ENCODE results near the gene PTMS. TPM values are rescaled to one million over a fixed set of nuclear protein-coding genes. Genes with fewer than 3 reads are reported as not detected.

PTMS gene
- total RNA-seq, 1 donor from 2014 or later: 480 TPM

GRCh38 chr12:6786416-6787094 lies 20.4 kb downstream of the PTMS start:
- TF ChIP-seq CTCF (IDR thresholded peaks at IDR 0.05; ENCODE audit: unreplicated experiment): no peak
- H3K4me1 Mint-ChIP-seq (ENCODE audit: low read depth): peaks cover 4% of the 10 kb centered on the region
- H3K27me3 Mint-ChIP-seq: peaks cover 22% of the 10 kb centered on the region
- H3K36me3 Mint-ChIP-seq (ENCODE audit: insufficient read depth): no peaks in the 10 kb centered on the region
- DNase-seq (ENCODE audit: low spot score, unreplicated experiment): no peak
- no peak overlapping the region for H3K27ac Mint-ChIP-seq
- no peaks in the 10 kb centered on the region for H3K9me3 Mint-ChIP-seq (ENCODE audit: low read depth)
- no peak overlapping the region for H3K4me3 Mint-ChIP-seq (ENCODE audit: low read depth)

GRCh38 chr12:6787309-6787708 lies 21.1 kb downstream of the PTMS start:
- Mint-ChIP-seq H3K27ac (no peak overlapping the region), H3K4me3 (ENCODE audit: low read depth) (no peak overlapping the region), H3K27me3 (peaks cover 24% of the 10 kb centered on the region), H3K4me1 (ENCODE audit: low read depth) (peaks cover 4% of the 10 kb centered on the region), H3K9me3 (ENCODE audit: low read depth) (no peaks in the 10 kb centered on the region), H3K36me3 (ENCODE audit: insufficient read depth) (no peaks in the 10 kb centered on the region)
- DNase-seq (ENCODE audit: low spot score, unreplicated experiment): no peak
- TF ChIP-seq CTCF (IDR thresholded peaks at IDR 0.05; ENCODE audit: unreplicated experiment): no peak

GRCh38 chr12:6788972-6789924 lies 23.1 kb downstream of the PTMS start, which contains the start of gene CD4:
Gene CD4 (plus strand): TSS chr12:6789528. CDS start chr12:6800139, 10,611 bp downstream.
- H3K27me3 Mint-ChIP-seq: peaks cover 31% of the 10 kb centered on the region
- no peak for DNase-seq (ENCODE audit: low spot score, unreplicated experiment)
- H3K4me1 Mint-ChIP-seq (ENCODE audit: low read depth): peaks cover 8% of the 10 kb centered on the region
- H3K36me3 Mint-ChIP-seq (ENCODE audit: insufficient read depth): no peaks in the 10 kb centered on the region
- H3K27ac Mint-ChIP-seq: no peak within 1 kb of the TSS
- no peaks in the 10 kb centered on the region for H3K9me3 Mint-ChIP-seq (ENCODE audit: low read depth)
- TF ChIP-seq CTCF (IDR thresholded peaks at IDR 0.05; ENCODE audit: unreplicated experiment): no peak
- H3K4me3 Mint-ChIP-seq (ENCODE audit: low read depth): no peak within 1 kb of the TSS

- Mint-ChIP-seq H3K4me1 (ENCODE audit: low read depth) (peaks cover 8% of the 10 kb centered on the region), H3K9me3 (ENCODE audit: low read depth) (no peaks in the 10 kb centered on the region), H3K27ac (no peak overlapping the region), H3K27me3 (peaks cover 31% of the 10 kb centered on the region), H3K4me3 (ENCODE audit: low read depth) (no peak overlapping the region), H3K36me3 (ENCODE audit: insufficient read depth) (no peaks in the 10 kb centered on the region)
- no peak for TF ChIP-seq CTCF (IDR thresholded peaks at IDR 0.05; ENCODE audit: unreplicated experiment)
- DNase-seq (ENCODE audit: low spot score, unreplicated experiment): no peak
Observed at GRCh38 chr12:6790496-6791150, 24.5 kb downstream of the PTMS start.

GRCh38 chr12:6791931-6792520 lies 25.9 kb downstream of the PTMS start:
- Mint-ChIP-seq H3K4me1 (ENCODE audit: low read depth) (peaks cover 12% of the 10 kb centered on the region), H3K27ac (peak overlapping the region; percentile 26), H3K4me3 (ENCODE audit: low read depth) (no peak overlapping the region), H3K9me3 (ENCODE audit: low read depth) (no peaks in the 10 kb centered on the region), H3K36me3 (ENCODE audit: insufficient read depth) (no peaks in the 10 kb centered on the region), H3K27me3 (peaks cover 31% of the 10 kb centered on the region)
- no peak for DNase-seq (ENCODE audit: low spot score, unreplicated experiment)
- no peak for TF ChIP-seq CTCF (IDR thresholded peaks at IDR 0.05; ENCODE audit: unreplicated experiment)
